ENCODE results near the gene CASZ1. TPM values are rescaled to one million over a fixed set of nuclear protein-coding genes. Genes with fewer than 3 reads are reported as not detected.
A peak's percentile ranks its signal among the peaks of the same experiment; 100 is the strongest.

CASZ1 gene
- total RNA-seq, 1 donor from 2014 or later, result 3.4 TPM

DNA sequence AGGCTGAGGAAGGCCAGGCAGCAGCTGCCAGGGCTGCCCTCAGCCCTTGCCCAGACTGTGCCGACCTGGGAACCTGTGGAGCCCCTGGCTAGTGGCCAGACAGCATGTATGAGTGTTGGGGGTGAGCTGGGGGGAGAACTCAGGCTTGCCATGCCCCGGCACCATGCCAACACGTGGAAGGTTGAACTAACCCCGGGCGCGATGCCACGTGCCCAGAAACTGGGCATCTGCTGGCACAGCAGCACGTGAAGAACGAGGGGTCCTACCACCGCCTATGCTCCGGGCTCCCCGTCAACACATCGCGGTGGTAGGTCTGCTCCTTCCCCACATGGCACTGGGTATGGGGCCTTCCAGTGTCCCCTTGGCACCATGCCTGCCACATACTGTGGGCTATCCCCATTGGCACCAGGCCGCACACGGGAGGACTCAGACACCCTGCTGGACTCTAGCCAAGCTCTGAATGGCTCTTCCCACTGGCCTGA is 68.7 kb downstream of the CASZ1 start:
- no peak overlapping the region for H2AFZ ChIP-seq (replicated peaks)
- peak overlapping the region; percentile 99 for H3K27ac Mint-ChIP-seq
- TF ChIP-seq EZH2phosphoT487 (IDR thresholded peaks at IDR 0.05) (no peak), EZH2 (IDR thresholded peaks at IDR 0.05) (no peak)
- TF ChIP-seq, protein P1, sequence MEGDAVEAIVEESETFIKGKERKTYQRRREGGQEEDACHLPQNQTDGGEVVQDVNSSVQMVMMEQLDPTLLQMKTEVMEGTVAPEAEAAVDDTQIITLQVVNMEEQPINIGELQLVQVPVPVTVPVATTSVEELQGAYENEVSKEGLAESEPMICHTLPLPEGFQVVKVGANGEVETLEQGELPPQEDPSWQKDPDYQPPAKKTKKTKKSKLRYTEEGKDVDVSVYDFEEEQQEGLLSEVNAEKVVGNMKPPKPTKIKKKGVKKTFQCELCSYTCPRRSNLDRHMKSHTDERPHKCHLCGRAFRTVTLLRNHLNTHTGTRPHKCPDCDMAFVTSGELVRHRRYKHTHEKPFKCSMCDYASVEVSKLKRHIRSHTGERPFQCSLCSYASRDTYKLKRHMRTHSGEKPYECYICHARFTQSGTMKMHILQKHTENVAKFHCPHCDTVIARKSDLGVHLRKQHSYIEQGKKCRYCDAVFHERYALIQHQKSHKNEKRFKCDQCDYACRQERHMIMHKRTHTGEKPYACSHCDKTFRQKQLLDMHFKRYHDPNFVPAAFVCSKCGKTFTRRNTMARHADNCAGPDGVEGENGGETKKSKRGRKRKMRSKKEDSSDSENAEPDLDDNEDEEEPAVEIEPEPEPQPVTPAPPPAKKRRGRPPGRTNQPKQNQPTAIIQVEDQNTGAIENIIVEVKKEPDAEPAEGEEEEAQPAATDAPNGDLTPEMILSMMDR (IDR thresholded peaks at IDR 0.05), result no peak
- H3K36me3 ChIP-seq, result no peaks in the 10 kb centered on the region
- no peak overlapping the region for H3K4me3 ChIP-seq
- H3K9ac ChIP-seq, result no peak overlapping the region
- H3K27me3 ChIP-seq, result no peaks in the 10 kb centered on the region
- peak overlapping the region; percentile 63 for H3K4me2 ChIP-seq
- peaks cover 15% of the 10 kb centered on the region for H3K27me3 Mint-ChIP-seq (ENCODE audit: insufficient read depth, low read depth)
- no peaks in the 10 kb centered on the region for H3K9me3 Mint-ChIP-seq
- no peak overlapping the region for H3K27ac ChIP-seq
- H3F3A ChIP-seq (ENCODE audit: low read depth), result peaks cover 24% of the 10 kb centered on the region
- no peaks in the 10 kb centered on the region for H3K79me2 ChIP-seq (ENCODE audit: low read depth)
- no peaks in the 10 kb centered on the region for H3K9me3 ChIP-seq (ENCODE audit: low read depth)
- H3K4me1 Mint-ChIP-seq, result peaks cover 74% of the 10 kb centered on the region
- no peaks in the 10 kb centered on the region for H4K20me1 ChIP-seq (ENCODE audit: low read depth)
- peak overlapping the region; percentile 61 for H3K4me3 Mint-ChIP-seq
- no peaks in the 10 kb centered on the region for H3K36me3 Mint-ChIP-seq
- peaks cover 47% of the 10 kb centered on the region for H3K4me1 ChIP-seq
- DNase-seq (ENCODE audit: low spot score), result no peak

DNA sequence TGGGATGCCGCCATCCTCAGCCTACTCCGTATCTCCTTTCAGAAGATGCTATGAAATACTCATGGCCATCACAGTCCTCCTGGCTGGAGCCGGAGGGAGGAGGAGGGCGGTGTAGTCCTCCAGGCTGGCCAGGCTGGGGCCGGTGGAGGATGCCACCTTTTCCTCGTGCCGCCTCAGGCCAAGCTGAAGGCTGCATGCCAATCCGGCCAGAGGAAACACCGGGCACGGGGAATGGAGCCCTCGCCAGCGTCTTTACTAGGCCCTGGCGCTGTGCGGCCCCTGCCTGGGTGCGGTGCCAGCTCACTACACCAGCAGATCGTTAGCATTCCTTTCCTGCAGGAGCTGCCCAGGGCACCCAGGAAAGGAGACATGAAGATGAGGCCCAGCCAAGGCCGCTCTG is 70.1 kb downstream of the CASZ1 start:
- Histone ChIP-seq H3K27me3 (no peaks in the 10 kb centered on the region), H3K36me3 (no peaks in the 10 kb centered on the region), H3K79me2 (ENCODE audit: low read depth) (no peaks in the 10 kb centered on the region), H3F3A (ENCODE audit: low read depth) (peaks cover 24% of the 10 kb centered on the region), H3K9ac (no peak overlapping the region), H4K20me1 (ENCODE audit: low read depth) (no peaks in the 10 kb centered on the region), H2AFZ (replicated peaks) (no peak overlapping the region), H3K9me3 (ENCODE audit: low read depth) (no peaks in the 10 kb centered on the region), H3K27ac (no peak overlapping the region), H3K4me1 (peaks cover 52% of the 10 kb centered on the region), H3K4me2 (no peak overlapping the region), H3K4me3 (no peak overlapping the region)
- Mint-ChIP-seq H3K4me1 (peaks cover 75% of the 10 kb centered on the region), H3K36me3 (no peaks in the 10 kb centered on the region), H3K27ac (no peak overlapping the region), H3K4me3 (no peak overlapping the region), H3K27me3 (ENCODE audit: insufficient read depth, low read depth) (peaks cover 13% of the 10 kb centered on the region), H3K9me3 (no peaks in the 10 kb centered on the region)
- TF ChIP-seq EZH2phosphoT487 (IDR thresholded peaks at IDR 0.05) (no peak), EZH2 (IDR thresholded peaks at IDR 0.05) (no peak)
- TF ChIP-seq, protein P1 (IDR thresholded peaks at IDR 0.05), result no peak
- DNase-seq (ENCODE audit: low spot score), result no peak

DNA sequence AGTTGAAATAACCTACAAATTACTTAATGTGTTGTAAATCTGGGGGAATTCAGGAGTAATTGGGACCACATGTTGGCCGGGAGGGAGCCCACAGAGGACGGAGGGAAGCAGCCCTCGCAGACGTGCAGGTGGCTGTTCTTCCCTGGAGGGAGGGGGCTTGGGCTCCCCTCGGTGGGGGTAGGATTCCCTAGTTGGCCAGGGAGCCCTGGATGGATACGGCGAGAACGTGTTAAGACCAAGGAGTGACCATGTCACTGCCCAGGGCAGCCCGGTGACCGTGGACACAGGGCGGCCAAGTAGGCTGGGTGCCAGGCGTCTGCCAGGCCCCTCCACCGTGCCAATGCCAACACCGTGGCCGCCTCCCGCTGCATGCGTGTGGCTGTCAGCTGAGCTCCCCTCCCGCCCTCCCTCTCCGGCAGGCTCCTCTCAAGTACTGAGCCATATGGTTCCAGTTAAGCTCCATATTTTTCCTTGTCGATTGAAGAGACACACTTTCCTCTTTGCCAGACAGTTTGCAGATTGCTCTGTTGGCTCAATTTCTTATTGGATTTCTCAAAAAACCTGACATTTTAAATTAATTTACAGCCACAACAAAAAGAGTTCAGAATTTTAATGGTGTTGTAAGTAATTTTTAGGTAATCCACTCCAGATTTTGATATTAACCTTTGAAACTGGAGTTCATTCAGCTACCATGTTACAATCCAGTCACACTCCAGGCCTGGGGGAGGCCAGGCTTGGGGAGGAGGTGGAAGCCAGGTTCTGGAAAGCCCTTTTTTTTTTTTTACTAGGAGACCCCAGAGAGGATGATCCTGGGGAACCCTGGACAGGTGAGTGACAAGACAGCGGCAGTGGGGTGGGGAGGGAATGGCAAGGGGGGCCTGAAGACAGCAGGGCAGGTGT is 71.2 kb downstream of the CASZ1 start:
- no peaks in the 10 kb centered on the region for H3K79me2 ChIP-seq (ENCODE audit: low read depth)
- no peak overlapping the region for H3K4me3 ChIP-seq
- H3K9ac ChIP-seq, result no peak overlapping the region
- H3K36me3 Mint-ChIP-seq, result peaks cover 2% of the 10 kb centered on the region
- H4K20me1 ChIP-seq (ENCODE audit: low read depth), result no peaks in the 10 kb centered on the region
- peaks cover 60% of the 10 kb centered on the region for H3K4me1 ChIP-seq
- peak overlapping the region; percentile 60 for H3K4me3 Mint-ChIP-seq
- no peaks in the 10 kb centered on the region for H3K9me3 ChIP-seq (ENCODE audit: low read depth)
- TF ChIP-seq EZH2 (IDR thresholded peaks at IDR 0.05) (no peak), EZH2phosphoT487 (IDR thresholded peaks at IDR 0.05) (no peak)
- TF ChIP-seq, protein P1 (IDR thresholded peaks at IDR 0.05), result no peak
- H2AFZ ChIP-seq (replicated peaks), result no peak overlapping the region
- H3K4me2 ChIP-seq, result no peak overlapping the region
- H3K27me3 Mint-ChIP-seq (ENCODE audit: insufficient read depth, low read depth), result peaks cover 15% of the 10 kb centered on the region
- no peaks in the 10 kb centered on the region for H3K36me3 ChIP-seq
- peaks cover 77% of the 10 kb centered on the region for H3K4me1 Mint-ChIP-seq
- H3F3A ChIP-seq (ENCODE audit: low read depth), result peaks cover 21% of the 10 kb centered on the region
- no peaks in the 10 kb centered on the region for H3K27me3 ChIP-seq
- no peak overlapping the region for H3K27ac ChIP-seq
- H3K27ac Mint-ChIP-seq, result peak overlapping the region; percentile 94
- H3K9me3 Mint-ChIP-seq, result no peaks in the 10 kb centered on the region
- DNase-seq (ENCODE audit: low spot score), result no peak

All from neural progenitor cell (in vitro differentiated cells).